ENCODE measurements around the gene CD164L2.
"Not testable (repeated sequence)": the region's sequence is repeated elsewhere in the genome, so short reads cannot be mapped to it uniquely, and the experiment has no call there.

Gene CD164L2

GRCh38 chr1:27391511-27392095, 8.5 kb upstream of the CD164L2 start:
- in situ Hi-C loops (cut with MboI; ENCODE audit: low sequenced_read_pairs), result loop anchor here (10.0 kb wide), 3 partner anchors 87 to 273 kb away; partner anchors contain the start of gene AHDC1

- in situ Hi-C loops (cut with MboI; ENCODE audit: low sequenced_read_pairs), result no loop called here
Measured at GRCh38 chr1:27388337-27389005, 5.3 kb upstream of the CD164L2 start.

GRCh38 chr1:27384797-27385196, 1.7 kb upstream of the CD164L2 start:
- in situ Hi-C loops (cut with MboI; ENCODE audit: low sequenced_read_pairs), result not testable (repeated sequence)

DNA sequence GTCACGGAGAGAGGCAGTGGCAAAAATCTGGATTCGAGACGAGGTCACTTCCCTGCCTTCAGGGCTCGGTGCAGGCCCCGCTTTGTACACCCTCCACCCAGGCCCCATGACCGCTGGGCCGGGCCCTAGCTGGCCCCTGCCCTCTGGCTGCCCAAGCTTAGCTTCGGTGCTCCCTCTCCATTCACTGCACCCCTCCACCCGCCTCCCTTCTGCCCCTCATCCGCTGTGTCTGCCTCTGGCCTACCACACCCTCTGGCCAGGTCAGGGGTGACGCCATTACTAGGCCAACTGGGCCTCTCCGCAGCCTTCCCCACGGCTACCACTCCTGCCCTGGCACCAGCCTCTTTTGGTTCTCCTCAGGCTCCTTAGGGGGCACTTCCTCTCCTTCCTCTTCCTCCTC, 528 bp upstream of the CD164L2 start:
- in situ Hi-C loops (cut with MboI; ENCODE audit: low sequenced_read_pairs), result no loop called here

DNA sequence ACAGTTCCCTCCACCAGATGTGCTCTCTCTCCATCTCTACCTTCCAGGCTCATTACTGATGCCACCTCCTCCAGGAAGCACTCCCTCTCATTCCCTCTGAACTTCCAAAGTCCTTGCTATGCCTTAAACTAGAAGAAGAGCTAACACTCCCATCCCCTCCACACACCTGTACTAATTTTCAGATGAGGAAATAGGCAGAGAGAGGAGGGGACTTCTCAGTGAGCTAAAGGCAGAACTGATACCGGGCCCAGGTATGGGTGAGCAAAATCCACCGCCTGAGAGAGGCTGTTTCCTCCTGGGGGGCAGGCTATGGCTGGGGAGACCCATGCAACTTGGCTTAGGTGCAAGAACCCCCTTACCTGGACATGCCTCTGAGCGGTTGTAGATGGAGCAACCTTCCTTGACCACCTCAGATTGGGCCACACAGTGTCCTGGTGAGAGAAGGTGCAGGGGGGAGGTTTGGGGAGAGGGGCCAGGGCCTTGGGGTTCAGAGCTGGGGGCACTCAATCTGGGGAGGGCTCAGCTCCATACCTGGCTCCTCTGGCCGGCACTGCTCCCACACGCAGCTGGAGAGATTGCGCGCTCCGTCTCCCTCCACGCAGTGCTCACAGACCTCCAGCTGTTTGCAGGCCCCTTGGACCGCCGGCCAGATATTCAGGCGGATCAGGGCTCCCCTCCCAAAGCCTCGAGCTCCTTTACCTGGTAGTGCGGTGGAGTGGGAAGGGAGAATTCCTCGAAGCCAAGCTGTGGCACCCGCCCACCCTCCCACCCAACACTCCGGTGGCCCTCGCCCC, 967 bp downstream of the CD164L2 start:
- in situ Hi-C loops (cut with MboI; ENCODE audit: low sequenced_read_pairs), result no loop called here

DNA sequence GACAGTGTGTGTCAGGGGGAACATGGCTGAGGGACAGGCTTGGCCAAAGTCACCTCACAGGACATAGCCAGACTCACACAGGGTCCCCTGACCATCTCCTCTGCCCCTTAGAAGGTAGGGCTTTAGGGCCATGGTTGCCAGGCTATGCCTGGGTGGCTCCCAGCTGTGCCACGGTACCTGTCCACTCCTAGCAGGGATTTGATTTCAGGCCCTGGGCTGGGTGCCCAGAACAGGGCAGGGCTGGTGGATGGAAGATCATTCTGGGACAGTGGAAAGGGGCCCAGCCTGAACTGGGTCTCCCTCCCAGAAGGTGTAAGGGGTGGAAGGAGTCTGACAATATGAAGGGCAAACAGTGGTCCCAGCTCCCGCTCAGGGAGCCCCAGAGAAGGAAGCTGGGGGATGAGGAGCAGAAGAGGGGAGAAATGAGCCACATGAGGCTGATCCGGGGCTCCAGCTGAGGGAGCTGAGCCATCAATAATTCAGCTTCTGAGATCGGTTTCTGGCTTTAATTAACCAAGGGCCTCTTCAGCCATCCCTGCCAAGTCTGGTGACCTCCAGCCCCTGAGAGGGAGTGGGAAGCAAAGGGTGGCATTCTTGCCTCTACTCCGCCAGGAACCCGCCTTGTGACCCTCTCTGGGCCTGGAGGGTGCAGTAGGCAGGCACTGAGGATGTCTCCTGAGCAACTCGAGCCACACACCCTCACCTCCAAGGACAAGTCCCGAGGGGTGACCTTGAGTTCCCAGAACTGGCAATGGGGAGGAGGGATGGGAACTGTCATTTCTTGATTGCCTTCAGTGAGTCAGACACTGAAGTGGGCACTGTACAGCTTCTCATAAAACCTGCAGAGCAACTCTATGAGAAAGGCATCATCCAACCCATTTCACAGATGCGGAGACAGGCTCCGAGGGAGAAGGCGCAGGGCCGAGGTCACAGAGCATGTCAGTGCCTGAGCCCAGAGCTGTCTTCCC, 2.1 kb downstream of the CD164L2 start:
- in situ Hi-C loops (cut with MboI; ENCODE audit: low sequenced_read_pairs), result no loop called here

GRCh38 chr1:27380224-27380623, 2.9 kb downstream of the CD164L2 start:
- in situ Hi-C loops (cut with MboI; ENCODE audit: low sequenced_read_pairs), result no loop called here

- in situ Hi-C loops (cut with MboI; ENCODE audit: low sequenced_read_pairs), result no loop called here
Measured at GRCh38 chr1:27379564-27380122, 3.5 kb downstream of the CD164L2 start.

DNA sequence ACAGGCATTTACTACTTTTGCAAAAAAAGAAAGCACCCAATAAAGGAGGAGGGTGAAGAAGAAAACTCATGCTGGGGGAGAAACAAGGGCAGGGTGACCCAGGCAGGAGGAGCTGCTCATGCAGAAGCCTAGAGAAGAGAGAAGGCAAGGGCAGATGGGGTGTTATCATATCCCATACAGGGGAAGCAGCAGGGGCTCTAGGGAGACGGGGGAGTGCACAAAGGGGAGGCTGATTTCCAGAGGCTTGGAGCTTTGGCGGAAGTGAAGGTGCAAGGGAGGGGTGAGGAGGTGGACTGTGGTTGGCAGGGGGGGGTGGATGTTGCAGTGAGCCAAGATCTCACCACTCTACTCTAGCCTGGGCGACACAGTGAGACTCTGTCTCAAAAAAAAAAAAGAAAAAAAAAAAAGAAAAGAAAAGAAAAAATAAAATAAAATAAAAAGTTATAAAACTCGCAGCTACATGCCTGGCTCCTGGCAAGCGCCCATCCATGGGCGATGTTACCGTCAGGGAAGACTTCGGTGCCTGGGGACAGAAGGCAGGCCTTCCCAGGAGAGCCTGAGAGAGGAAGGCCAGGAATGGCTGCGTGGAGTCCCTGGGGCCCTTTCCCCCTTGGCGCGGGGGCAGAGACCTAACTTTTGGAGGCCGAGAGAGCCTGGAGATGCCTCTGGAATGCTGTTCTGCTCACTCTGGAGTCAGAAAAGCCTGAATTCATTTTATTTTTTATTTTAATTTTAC, 5.2 kb downstream of the CD164L2 start:
- in situ Hi-C loops (cut with MboI; ENCODE audit: low sequenced_read_pairs), result no loop called here

- in situ Hi-C loops (cut with MboI; ENCODE audit: low sequenced_read_pairs), result no loop called here
Measured at GRCh38 chr1:27374362-27375086, 8.6 kb downstream of the CD164L2 start, which contains the start of gene FCN3. Gene FCN3, minus strand, starts transcription at chr1:27374824. Its CDS starts 6 bp downstream, at chr1:27374818.

- in situ Hi-C loops (cut with MboI; ENCODE audit: low sequenced_read_pairs), result no loop called here
Measured at GRCh38 chr1:27372808-27373690, 10.1 kb downstream of the CD164L2 start.

DNA sequence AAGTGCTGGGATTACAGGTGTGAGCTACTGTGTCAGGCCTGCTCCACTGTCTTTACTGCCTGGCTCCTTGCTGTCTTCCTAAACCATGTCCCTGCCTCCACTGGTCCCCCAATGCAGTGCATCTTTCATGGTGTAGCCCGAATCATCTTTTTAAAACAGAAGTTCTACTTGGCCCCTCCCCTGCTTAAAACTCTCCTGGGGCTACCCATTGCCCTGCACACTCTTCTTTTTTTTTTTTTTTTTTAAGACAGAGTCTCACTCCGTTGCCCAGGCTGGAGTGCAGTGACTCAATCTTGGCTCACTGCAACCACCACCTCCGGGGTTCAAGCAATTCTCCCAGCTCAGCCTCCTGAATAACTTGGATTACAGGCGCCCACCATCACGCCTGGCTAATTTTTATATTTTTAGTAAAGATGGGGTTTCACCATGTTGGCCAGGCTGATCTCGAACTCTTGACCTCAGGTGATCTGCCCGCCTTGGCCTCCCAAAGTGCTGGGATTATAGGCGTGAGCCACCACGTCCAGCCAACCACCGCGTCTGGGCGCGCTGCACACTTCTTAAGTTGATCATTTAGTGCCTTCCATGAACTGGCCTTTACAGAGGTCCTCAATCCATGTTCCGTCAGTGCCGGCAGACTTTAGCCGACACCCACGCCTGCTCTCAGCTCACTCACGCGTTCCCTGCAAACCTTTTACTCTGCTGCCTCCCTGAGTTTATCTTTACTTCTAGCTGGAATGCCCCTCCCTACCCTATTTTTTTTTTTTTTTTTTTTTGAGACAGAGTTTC, 10.9 kb downstream of the CD164L2 start:
- in situ Hi-C loops (cut with MboI; ENCODE audit: low sequenced_read_pairs), result no loop called here

GRCh38 chr1:27368869-27369582, 14.1 kb downstream of the CD164L2 start:
- in situ Hi-C loops (cut with MboI; ENCODE audit: low sequenced_read_pairs), result no loop called here

- in situ Hi-C loops (cut with MboI; ENCODE audit: low sequenced_read_pairs), result no loop called here
Measured at GRCh38 chr1:27367160-27367650, 15.9 kb downstream of the CD164L2 start.

- in situ Hi-C loops (cut with MboI; ENCODE audit: low sequenced_read_pairs), result no loop called here
Measured at GRCh38 chr1:27366411-27367159, 16.5 kb downstream of the CD164L2 start, which contains the start of gene MAP3K6. Gene MAP3K6, minus strand, starts transcription at chr1:27366961. Its CDS starts 364 bp downstream, at chr1:27366597.

DNA sequence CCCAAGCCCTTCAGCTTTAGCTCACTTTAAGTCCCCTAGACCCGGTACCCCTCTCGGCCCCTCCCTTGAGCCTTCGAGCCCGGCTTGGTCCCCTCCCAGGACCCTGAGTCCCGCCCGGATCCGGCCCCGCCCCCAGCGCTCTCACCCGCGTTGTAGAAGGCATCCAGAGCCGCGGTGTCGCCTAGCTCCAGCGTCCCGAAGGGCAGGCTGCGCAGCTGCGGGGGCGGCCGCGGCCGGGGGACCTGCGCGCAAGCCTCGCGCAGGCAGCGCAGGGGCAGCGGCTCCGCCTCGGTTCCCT, 17.1 kb downstream of the CD164L2 start:
- in situ Hi-C loops (cut with MboI; ENCODE audit: low sequenced_read_pairs), result no loop called here

Data from HL-60/S4 treated with retinoic acid at 250 ng/mL for 4 days and 3 days (cell line).